Colonic mucosa (tissue), 4 donors: ENCODE measurements around the gene ARID1B. TPM values are rescaled to one million over a fixed set of nuclear protein-coding genes. Genes with fewer than 3 reads are reported as not detected.

Experiments used
- DNase-seq: peaks from one replicate; pipeline ENCODE4 v3.0.0-alpha.2; 2020
- H3K27ac ChIP-seq: fragments of 200-600 bp; one replicate; pipeline ENCODE4 v1.8.0; 2021
- H3K27me3 ChIP-seq: fragments of 200-600 bp; one replicate; pipeline ENCODE4 v1.8.0; 2021
- H3K36me3 ChIP-seq: fragments of 200-600 bp; one replicate; pipeline ENCODE4 v1.8.0; 2021
- H3K4me1 ChIP-seq: fragments of 200-600 bp; one replicate; pipeline ENCODE4 v1.8.0; 2021; ENCODE audit warnings: mild to moderate bottlenecking
- H3K4me3 ChIP-seq: fragments of 200-600 bp; one replicate; pipeline ENCODE4 v1.8.0; 2021
- H3K9ac ChIP-seq, 2 donors: one replicate each; pipeline ENCODE4 v1.7.0; 2013; ENCODE audit warnings: control low read depth in 2 of 2, low read depth in 2 of 2, low read length in 2 of 2
- H3K9me3 ChIP-seq: fragments of 200-600 bp; one replicate; pipeline ENCODE4 v1.8.0; 2021
- intact Hi-C: fragments of 100-400 bp; cut with DNase I; formaldehyde crosslinking; loops from one replicate; pipeline ENCODE4 v1.14.1; 2022
- total RNA-seq, 2 donors: library from RNA; stranded (reverse); fragmentation: NEBNext Ultra II Directional in 1 of 2; extraction: Animal tissue kit (Norgen Biotek cat#: 25700) in 1 of 2; gene quantifications; one replicate each; pipeline ENCODE4 v1.2.1, GENCODE V29; 2021
- TF ChIP-seq, protein P1 (sequence below): fragments of 200-600 bp; IDR thresholded peaks from one replicate; pipeline ENCODE4 v1.8.0; 2022; ENCODE audit warnings: antibody characterized with exemption, mild to moderate bottlenecking
- donor health status: healthy.
- donor health status: DM: no; HTN: no; CAD: no.
- donor health status: DM: no; HTN: no; CAD: no.

ARID1B gene
- total RNA-seq, 2 donors from 2014 or later, result 61.3 to 71.5 TPM

DNA sequence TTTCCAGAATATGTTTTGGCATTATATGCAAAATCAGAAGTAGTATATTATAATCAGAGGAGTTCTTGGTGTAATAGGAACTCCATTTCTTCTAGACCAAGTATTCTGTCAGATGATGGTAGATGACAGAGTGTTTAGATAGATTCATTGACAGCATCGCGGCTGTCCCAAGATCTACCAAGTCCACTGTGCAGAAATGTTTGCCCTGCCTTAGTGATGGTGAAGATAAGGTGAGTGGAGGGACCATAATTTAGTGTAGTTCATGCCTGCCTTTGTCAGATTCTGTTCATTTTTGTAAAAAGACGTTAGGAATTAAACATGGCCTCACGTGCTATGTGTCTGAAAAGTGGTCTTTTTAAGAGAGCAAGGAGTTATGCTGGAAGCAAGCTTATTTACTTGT is 270.1 kb downstream of the ARID1B start:
- H3K36me3 ChIP-seq, result no peaks in the 10 kb centered on the region
- H3K9ac ChIP-seq, result no peak overlapping the region
- H3K27ac ChIP-seq, result no peak overlapping the region
- TF ChIP-seq, protein P1, sequence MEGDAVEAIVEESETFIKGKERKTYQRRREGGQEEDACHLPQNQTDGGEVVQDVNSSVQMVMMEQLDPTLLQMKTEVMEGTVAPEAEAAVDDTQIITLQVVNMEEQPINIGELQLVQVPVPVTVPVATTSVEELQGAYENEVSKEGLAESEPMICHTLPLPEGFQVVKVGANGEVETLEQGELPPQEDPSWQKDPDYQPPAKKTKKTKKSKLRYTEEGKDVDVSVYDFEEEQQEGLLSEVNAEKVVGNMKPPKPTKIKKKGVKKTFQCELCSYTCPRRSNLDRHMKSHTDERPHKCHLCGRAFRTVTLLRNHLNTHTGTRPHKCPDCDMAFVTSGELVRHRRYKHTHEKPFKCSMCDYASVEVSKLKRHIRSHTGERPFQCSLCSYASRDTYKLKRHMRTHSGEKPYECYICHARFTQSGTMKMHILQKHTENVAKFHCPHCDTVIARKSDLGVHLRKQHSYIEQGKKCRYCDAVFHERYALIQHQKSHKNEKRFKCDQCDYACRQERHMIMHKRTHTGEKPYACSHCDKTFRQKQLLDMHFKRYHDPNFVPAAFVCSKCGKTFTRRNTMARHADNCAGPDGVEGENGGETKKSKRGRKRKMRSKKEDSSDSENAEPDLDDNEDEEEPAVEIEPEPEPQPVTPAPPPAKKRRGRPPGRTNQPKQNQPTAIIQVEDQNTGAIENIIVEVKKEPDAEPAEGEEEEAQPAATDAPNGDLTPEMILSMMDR, result no peak
- DNase-seq, result no peak
- H3K4me1 ChIP-seq, result no peaks in the 10 kb centered on the region
- no peaks in the 10 kb centered on the region for H3K9me3 ChIP-seq
- no peaks in the 10 kb centered on the region for H3K27me3 ChIP-seq
- intact Hi-C loops, result no loop called here
- H3K4me3 ChIP-seq, result no peak overlapping the region

DNA sequence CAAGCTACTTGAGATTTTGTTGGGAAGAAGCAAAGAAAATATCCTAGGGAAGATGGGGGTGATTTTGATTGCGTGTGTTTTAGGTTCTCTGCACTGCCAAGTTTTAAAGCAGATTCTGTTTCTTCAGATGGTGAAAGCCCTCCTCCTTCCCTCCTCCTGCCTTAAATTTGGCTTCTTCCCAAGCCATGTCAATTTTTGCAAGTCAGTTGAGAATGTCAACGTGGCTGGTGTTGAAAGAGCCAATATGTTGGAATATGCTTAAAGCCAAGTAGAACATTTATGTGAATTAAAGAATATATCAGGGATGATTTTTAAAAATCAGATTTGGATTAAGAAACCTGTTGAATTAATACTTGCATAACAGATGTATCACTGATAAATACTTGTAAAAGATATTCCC is 270.8 kb downstream of the ARID1B start:
- H3K27me3 ChIP-seq, result no peaks in the 10 kb centered on the region
- H3K27ac ChIP-seq, result no peak overlapping the region
- intact Hi-C loops, result no loop called here
- H3K9ac ChIP-seq, result no peak overlapping the region
- H3K4me3 ChIP-seq, result no peak overlapping the region
- no peaks in the 10 kb centered on the region for H3K9me3 ChIP-seq
- H3K36me3 ChIP-seq, result no peaks in the 10 kb centered on the region
- H3K4me1 ChIP-seq, result no peaks in the 10 kb centered on the region
- DNase-seq, result no peak
- TF ChIP-seq, protein P1, result no peak

DNA sequence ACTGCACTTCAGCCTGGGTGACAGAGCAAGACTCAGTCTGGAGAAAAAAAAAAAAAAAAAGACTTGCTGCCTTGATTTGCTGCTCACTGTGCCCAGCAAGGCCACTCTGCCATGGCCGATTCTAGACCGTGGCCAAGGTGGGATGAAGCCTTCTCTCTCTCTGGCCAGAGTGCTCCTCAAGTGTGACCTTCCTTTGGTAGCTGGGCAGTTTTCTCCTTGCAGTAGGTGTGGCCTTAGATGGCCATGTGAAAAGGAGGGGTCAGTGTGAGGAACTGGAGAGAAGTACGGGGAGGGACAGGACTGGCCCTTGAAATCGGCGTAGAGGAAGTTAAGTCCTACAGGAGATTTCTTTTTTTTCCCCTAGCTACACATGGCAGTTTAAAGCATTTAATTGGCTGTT is 272.0 kb downstream of the ARID1B start:
- DNase-seq, result no peak
- TF ChIP-seq, protein P1, result no peak
- Histone ChIP-seq H3K9me3 (no peaks in the 10 kb centered on the region), H3K4me1 (no peaks in the 10 kb centered on the region), H3K9ac (no peak overlapping the region), H3K4me3 (no peak overlapping the region), H3K27ac (no peak overlapping the region), H3K36me3 (no peaks in the 10 kb centered on the region), H3K27me3 (no peaks in the 10 kb centered on the region)
- intact Hi-C loops, result no loop called here

DNA sequence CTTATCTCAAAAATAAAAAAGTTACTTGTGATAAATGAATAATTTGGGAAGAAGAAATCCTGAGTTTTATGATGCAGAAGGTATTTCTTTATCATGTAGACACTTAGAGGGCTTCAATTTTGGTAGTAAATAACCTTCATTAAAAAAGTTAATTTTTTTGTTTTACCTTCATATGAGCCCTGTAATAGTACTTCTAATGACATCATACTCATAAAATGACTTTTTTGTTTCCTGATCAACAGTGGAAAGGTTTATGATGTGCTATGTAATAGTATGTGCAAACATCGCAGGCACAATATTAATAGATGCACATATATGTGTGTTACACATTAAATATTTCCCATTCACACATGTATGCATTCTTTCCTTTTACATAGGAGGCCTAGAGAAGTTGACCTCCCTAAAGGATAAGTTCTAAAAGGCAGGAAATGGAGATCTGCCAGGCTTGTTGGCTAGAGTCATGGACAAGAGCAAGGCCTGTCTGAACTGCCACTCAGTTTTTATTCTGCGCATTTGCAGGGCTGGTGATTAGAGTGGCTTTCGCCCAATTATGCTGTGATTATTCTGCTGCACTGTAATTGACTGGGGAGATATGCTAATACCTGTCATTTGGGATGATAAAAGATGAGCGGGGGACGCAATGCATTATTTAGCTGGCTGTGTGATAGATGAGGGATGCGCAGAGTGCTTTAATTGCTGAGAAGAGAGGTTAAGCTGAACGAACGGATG is 273.5 kb downstream of the ARID1B start:
- H3K27ac ChIP-seq, result no peak overlapping the region

DNA sequence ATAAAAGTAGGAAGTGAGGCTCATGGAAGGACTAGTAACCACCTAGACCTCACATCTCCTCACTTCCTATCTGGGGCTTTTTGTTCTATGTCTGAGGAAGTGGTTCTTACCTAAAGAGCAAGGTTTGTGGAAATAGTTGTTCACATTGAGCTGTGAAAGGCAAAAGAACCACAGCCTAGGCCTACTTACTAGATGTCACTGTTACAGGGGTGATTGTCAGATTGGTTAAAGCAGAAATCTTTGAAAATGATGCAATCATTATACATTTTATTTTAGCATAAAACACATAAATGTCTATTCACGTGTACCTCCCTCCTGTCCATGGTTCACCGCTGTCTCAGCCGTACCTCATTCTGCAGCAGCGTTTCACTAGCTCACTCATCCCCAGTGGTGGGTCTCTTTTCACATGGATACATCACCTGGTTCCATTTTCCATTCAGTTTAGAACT is 277.4 kb downstream of the ARID1B start:
- Histone ChIP-seq H3K9me3 (no peaks in the 10 kb centered on the region), H3K4me1 (no peaks in the 10 kb centered on the region), H3K27me3 (no peaks in the 10 kb centered on the region), H3K27ac (peak overlapping the region; percentile 9), H3K9ac (no peak overlapping the region), H3K4me3 (no peak overlapping the region), H3K36me3 (no peaks in the 10 kb centered on the region)
- TF ChIP-seq, protein P1, result no peak
- no peak for DNase-seq
- intact Hi-C loops, result no loop called here

More for the DNA sequence above, 273.5 kb downstream of the ARID1B start:
- H3K27me3 ChIP-seq, result no peaks in the 10 kb centered on the region
- TF ChIP-seq, protein P1, result no peak
- DNase-seq, result no peak
- no peaks in the 10 kb centered on the region for H3K9me3 ChIP-seq
- no peak overlapping the region for H3K9ac ChIP-seq
- no peaks in the 10 kb centered on the region for H3K36me3 ChIP-seq
- H3K4me1 ChIP-seq, result no peaks in the 10 kb centered on the region
- H3K4me3 ChIP-seq, result no peak overlapping the region
- intact Hi-C loops, result no loop called here
